ENCODE results near the gene TMEM119. TPM values are rescaled to one million over a fixed set of nuclear protein-coding genes. Genes with fewer than 3 reads are reported as not detected.

The TMEM119 gene
- total and polyA plus RNA-seq, 9 of the 15 experiments (the other 6 are each of a cell fraction or from before 2014, with no cell fraction given) = 0.18 TPM; not detected in 8

DNA sequence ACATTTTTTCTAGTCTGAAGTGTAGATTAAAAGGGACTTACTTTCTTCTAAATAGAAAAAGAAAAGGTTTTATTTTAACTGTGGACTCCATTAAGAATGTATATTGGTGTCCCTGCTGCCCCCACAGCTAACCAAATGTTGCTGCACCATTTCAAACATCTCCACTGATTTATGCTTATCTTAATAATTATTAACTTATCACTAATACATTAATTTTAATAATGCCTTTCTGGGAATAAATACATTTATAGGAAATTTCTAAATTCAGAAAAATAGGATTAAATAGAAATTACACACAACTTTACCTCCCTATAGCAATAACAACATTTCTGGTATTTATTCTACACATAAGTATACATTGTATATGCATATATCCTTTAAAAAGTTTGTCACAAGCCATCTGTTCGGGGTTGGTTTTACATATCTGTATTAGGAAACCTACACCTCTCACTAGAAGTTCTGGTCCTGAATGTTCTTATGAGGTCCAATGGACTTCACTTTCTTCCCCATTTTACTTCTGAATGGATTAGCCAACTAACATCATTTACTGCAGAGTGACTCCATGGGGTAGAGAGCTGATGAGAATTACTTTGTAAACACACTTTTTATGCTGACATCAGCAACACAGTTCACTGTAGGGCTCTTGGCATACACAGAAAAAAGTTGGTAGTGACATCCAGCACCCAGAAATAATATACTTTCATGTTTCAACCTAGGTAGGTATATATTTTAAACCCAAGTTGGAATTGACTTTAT lies 45.2 kb upstream of the TMEM119 start (continued):
- TF ChIP-seq PCBP2 (IDR thresholded peaks at IDR 0.05; ENCODE audit: low read depth, low read length, poor library complexity, severe bottlenecking) (no peak), MAFK (IDR thresholded peaks at IDR 0.05; ENCODE audit: low read length) (peak; percentile 96), MAFG (tag; conservative IDR thresholded peaks at IDR 0.05) (peak; percentile 92), KAT7 (CRISPR knock-in tag; IDR thresholded peaks at IDR 0.05; ENCODE audit: borderline replicate concordance) (no peak), MAFF (IDR thresholded peaks at IDR 0.05; ENCODE audit: low read length) (peak; percentile 96), PCBP1 (IDR thresholded peaks at IDR 0.05; ENCODE audit: low read depth, low read length, poor library complexity, severe bottlenecking) (no peak), JUND (IDR thresholded peaks at IDR 0.05; ENCODE audit: borderline replicate concordance, low read depth, low read length) (no peak), JUND (tag; IDR thresholded peaks at IDR 0.05; ENCODE audit: borderline replicate concordance, low read depth, low read length) (no peak), ETV6 (IDR thresholded peaks at IDR 0.05; ENCODE audit: borderline replicate concordance in 1 of 2, low read depth in 2 of 2, low read length in 1 of 2) (no peak), ETV6 (CRISPR knock-in tag; IDR thresholded peaks at IDR 0.05; ENCODE audit: borderline replicate concordance) (no peak), ZNF277 (CRISPR knock-in tag; IDR thresholded peaks at IDR 0.05; ENCODE audit: borderline replicate concordance) (no peak), THRAP3 (IDR thresholded peaks at IDR 0.05; ENCODE audit: borderline replicate concordance) (no peak), POLR2H (tag; IDR thresholded peaks at IDR 0.05; ENCODE audit: low read depth) (0 out of 2 replicates have a peak, but pooled peaks have one; percentile 35), THAP7 (CRISPR knock-in tag; IDR thresholded peaks at IDR 0.05) (no peak), RBM22 (IDR thresholded peaks at IDR 0.05; ENCODE audit: low read depth, low read length, poor library complexity, severe bottlenecking) (peak; percentile 9)
